RWPE1 (cell line): Measurements from ENCODE around the gene CHKB.
A peak's percentile ranks its signal among the peaks of the same experiment; 100 is the strongest.

Source experiments
- CTCF ChIA-PET: fragments of 350-600 bp; sonication (Branson Sonifier 250); formaldehyde crosslinking; extraction: SDS; loops from one replicate; lab custom pipeline; 2021; lab: Yijun Ruan, JAX
- POLR2A ChIA-PET: fragments of 400-600 bp; formaldehyde crosslinking; extraction: SDS; loops from one replicate; lab custom pipeline; 2020; ENCODE audit warnings: antibody characterized with exemption; ENCODE audit not compliant: low non-redundant PET; lab: Yijun Ruan, JAX
- DNase-seq: peaks from one replicate; pipeline ENCODE4 v3.0.0; 2012; ENCODE audit warnings: low spot score
- H3K27ac ChIP-seq: fragments of 450-650 bp; 2 replicates; pipeline ENCODE4 v1.5.1; 2017
- CTCF ChIP-seq: fragments of 450-650 bp; conservative IDR thresholded peaks from 2 replicates; pipeline ENCODE4 v1.5.1; 2017; ENCODE audit warnings: low read depth, mild to moderate bottlenecking

The CHKB gene

DNA sequence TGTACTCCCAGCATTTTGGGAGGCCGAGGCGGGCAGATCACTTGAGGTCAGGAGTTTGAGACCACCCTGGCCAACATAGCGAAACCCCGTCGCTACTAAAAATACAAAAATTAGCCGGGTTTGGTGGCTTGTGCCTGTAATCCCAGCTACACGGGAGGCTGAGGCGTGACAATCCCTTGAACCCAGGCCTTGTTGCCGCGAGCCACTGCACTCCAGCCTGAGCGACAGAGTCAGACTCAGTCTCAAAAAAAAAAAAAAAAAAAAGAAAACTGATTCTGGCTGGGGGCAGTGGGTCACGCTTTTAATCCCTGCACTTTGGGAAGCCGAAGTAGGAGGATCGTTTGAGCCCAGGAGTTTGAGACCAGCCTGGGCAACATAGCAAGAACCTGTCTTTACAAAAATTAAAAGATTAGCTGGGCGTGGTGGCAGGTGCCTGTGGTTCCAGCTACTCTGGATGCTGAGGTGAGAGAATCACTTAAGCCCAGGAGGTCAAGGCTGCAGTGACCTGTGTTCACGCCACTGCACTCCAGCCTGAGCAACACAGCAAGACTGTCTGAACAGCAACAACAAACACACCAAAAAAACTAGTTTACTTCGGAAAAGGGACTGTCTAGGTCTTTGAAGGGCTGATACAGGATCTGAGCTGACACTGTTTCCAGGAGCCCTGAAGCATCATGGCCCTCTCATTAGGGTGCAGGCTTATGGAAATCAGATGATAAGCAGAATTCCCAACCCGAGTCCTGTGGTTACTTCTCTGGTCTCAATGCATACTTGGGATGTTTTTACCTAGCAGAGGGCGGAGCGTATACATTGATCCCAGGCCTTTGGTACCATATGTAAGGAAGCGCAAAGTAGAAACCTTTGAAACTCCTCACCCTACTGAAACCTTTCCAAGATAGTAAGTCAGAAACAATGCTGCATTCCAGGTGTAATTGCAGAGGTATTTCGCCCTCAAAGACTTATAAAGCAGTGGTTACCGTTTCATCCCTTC is 1.8 kb upstream of the CHKB start:
- no peak for TF ChIP-seq CTCF
- POLR2A ChIA-PET = no interaction called here
- CTCF ChIA-PET = no interaction called here
- no peak overlapping the region for H3K27ac ChIP-seq
- DNase-seq = no peak

DNA sequence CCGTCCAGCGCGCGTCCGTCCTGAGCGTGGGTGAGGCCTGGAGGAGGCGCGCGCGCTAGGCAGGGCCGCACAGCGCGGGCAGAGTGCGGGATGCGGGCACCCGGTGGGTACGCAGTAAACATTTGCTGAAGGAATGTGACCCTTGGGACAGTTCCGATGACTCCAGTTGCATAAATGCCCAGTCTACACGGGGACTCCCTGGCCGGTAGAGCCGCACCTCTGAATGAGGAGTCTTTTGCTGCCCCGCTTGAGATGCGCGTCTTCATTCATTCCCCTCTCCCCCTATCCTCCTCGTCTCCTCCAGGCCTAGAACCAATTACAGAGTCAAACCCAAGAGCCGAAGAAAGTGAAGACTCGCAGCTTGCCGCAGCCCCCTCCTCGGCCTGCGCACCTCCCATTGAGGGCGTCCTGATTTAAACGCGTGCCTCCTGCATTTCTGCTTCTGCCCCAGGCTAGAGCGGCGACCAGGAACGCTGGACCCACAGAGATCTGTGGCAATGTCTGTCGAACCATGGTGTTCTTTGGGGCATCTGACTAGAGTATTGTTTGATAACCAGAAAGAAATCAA is 729 bp upstream of the CHKB start:
- peak overlapping the region; percentile 93 for H3K27ac ChIP-seq
- no peak for TF ChIP-seq CTCF
- ChIA-PET CTCF (no interaction called here), POLR2A (no interaction called here)
- DNase-seq = no peak

- ChIA-PET POLR2A (interaction anchor here (1.0 kb wide), 1 partner anchor 52 kb away, joined by 4 read pairs; the partner anchor contains the start of gene TYMP), CTCF (no interaction called here)
- peak overlapping the region; percentile 93 for H3K27ac ChIP-seq
- TF ChIP-seq CTCF = no peak
- no peak for DNase-seq
These were observed 628 bp downstream of the CHKB start for GRCh38 chr22:50581950-50582492.

- no peak for TF ChIP-seq CTCF
- CTCF ChIA-PET = no interaction called here
- POLR2A ChIA-PET = no interaction called here
- DNase-seq = no peak
- H3K27ac ChIP-seq = peak overlapping the region; percentile 93
These were observed 1.4 kb downstream of the CHKB start for GRCh38 chr22:50581031-50581949.

DNA sequence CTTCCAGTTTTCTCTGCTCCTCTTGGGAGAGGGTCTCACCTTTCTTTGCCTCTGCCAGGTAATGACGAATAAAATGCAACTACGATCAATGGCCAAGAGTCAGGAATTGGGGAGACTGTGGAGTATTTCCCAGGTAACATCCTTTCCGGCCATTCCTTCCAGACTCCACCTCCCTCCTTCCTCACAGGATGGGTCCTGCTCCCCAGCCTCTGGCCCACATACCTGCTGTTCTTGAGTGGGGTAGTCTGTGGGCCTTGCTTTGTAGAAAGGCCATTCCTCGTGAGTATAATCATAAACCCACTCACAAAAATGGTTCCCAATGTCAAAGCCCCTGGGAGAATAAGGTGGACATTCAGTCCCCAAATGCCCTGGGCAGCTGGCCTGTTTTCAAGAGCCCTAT is 2.9 kb downstream of the CHKB start:
- CTCF ChIA-PET = no interaction called here
- DNase-seq = no peak
- POLR2A ChIA-PET = no interaction called here
- H3K27ac ChIP-seq = peak overlapping the region; percentile 93
- TF ChIP-seq CTCF = no peak
